ENCODE measurements around the gene CNTN1.
"Not testable (repeated sequence)": the region's sequence is repeated elsewhere in the genome, so short reads cannot be mapped to it uniquely, and the experiment has no call there.

Gene CNTN1

DNA sequence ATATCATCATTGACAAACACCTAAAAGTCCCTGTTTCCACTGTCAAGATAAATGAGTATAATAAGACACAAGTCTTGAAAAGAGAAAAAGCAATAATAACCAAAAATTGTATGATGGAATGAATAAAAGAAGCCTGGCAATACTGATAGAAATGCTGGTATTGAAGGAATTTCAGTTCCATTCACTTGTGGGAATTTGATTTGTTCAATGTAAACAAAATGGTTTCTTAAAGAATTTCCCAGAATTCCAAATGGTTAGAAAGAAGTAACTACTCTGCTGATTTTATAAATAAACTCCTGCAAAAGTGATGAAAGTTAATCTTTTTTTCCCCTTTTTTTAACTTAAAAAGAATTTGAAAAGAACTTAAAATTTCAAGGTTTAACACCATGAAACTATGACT, 366.0 kb downstream of the CNTN1 start:
- H3K4me3 ChIP-seq (ENCODE audit: low read length) = no peak overlapping the region
- TF ChIP-seq ZNF274 (IDR thresholded peaks at IDR 0.05; ENCODE audit: low read depth, low read length) = no peak

DNA sequence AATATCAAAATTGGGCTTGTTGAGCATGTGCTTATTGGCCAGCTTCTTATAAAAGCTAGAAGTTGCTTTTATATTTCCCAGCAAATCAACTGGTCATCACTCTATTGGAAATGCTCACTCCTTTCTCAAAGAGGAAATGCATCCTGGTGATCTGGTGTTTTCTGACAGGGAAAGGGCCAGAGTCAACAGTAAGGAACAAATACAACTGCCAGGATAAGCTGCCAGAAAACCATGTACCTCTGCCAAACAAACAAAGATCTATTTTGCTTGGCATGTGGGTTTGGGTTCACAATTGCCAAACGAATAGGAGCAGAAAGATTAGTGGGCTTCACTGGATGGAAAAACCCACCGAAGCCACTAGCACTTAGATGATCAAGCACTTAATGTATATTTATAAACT, 369.0 kb downstream of the CNTN1 start:
- no peak for TF ChIP-seq ZNF274 (IDR thresholded peaks at IDR 0.05; ENCODE audit: low read depth, low read length)
- H3K4me3 ChIP-seq (ENCODE audit: low read length) = no peak overlapping the region

DNA sequence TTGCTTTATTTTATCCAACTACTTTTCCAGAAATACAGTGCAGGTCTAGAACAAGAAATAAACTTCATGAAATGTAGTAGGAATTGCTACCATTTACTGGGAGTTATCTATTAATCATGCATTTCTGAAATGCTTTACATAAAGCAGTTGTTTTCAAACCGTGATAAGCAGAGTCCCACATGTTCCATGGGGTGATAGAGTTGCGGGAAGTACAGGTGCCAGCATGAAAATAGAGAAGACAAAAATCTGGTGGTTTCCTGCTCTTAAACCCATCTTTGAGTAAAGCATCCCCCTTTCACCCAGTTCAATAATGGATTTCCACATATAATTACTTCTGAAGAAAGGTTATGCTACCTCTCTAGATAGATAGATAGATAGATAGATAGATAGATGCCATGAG, 372.2 kb downstream of the CNTN1 start:
- TF ChIP-seq ZNF274 (IDR thresholded peaks at IDR 0.05; ENCODE audit: low read depth, low read length) = no peak
- H3K4me3 ChIP-seq (ENCODE audit: low read length) = no peak overlapping the region

DNA sequence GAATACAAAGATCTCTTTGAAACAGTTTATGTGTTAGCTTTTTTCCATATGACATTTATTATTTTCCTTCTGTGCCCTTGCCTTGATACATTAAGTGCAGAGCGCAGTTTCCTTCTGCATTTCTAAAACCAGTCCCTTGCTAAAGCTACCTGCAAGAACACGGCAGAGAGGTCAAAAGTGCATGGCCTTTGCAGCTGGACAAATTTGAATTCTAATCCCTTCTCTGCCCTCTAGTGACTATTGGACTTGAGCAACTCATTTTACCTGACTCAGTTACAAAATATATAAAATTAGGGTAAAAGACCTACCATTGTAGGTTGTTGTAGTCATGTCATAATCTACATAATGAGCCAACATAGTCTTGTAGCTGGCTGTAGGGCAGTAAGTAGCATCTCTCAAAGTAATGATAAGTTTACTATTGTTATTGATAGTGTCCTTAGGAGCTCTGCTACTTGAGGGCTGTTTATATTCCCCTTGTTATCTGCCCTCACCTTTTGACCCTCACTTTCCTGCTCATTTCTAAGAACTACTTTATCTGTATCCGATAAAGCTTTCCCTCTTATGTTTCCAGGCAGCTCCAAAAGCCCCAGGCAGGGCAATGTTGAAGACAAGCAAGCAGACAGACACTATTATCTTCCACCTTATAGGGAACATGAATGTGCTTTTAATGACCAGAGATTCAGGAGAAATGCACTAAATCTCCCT, 375.9 kb downstream of the CNTN1 start:
- H3K4me3 ChIP-seq (ENCODE audit: low read length) = no peak overlapping the region
- no peak for TF ChIP-seq ZNF274 (IDR thresholded peaks at IDR 0.05; ENCODE audit: low read depth, low read length)

DNA sequence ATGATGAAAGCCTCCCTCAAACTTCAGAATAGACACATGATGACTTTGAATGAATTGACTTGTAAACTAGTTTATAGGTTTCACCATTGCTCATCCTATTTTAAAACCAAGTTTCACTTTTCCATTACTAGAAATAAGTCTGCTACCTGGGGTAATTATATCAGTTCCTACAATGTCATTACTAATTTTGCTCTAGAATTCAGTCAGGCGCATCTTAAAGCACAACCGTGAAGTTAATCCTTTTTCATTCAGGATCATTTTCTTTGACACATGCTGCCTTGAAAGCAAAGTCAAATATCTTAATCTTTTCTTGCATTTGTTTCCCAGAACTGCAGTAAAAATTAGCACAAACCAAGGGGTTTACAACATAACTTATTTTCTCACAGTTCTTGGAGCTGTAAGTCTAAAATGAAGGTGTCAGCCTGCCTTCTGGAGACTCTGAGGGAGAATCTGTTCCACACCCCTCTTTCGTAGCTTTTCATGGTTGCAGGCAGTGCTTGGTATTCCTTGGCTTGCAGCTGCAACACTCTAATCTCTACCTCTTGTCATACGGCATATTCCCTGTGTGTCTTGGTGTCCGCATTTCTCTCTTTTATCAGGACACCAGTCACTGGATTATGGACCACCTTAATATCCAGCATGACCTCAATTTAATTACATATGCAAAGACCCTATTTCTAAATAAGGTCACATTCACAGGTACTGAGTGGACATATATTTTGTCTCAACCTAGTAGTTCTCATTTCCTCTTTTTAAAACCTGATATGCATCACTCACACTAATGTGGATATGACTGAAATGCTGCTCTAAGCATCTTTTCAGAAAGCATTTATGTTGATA, 381.6 kb downstream of the CNTN1 start:
- no peak overlapping the region for H3K4me3 ChIP-seq (ENCODE audit: low read length)
- TF ChIP-seq ZNF274 (IDR thresholded peaks at IDR 0.05; ENCODE audit: low read depth, low read length) = no peak

DNA sequence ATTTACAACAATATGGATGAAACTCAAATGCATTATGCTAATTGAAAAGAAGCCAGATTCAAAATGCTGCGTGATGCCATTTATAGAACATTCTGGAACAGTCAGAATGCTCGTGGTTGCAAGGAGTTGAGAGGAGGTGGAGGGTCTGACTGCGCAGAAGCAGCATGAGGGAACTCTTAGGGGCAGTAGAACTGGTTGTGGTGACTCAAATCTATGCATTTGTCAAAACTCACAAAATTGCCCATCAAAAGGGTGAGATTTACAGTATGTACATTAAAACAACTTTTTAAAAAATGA, 382.2 kb downstream of the CNTN1 start:
- no peak for TF ChIP-seq ZNF274 (IDR thresholded peaks at IDR 0.05; ENCODE audit: low read depth, low read length)
- H3K4me3 ChIP-seq (ENCODE audit: low read length) = no peak overlapping the region

DNA sequence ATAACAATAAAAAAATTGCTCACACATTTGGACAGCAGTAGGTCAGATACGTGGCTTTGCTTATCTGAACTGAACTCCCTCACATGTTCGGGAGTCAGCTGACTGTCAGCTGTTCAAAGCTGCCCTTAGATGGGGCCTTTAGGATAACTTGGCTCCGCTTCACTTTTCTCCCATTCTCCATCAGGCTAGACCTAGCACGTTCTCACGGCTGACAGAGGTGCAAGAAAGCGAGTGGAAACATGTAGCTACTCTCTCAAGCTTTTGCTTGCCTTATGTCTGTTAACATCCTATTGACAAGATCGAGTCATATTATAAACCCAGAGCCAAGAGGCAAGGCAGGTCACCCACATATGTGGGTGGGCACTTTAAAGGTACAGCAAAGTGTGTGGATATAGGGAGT, 383.9 kb downstream of the CNTN1 start:
- no peak overlapping the region for H3K4me3 ChIP-seq (ENCODE audit: low read length)
- no peak for TF ChIP-seq ZNF274 (IDR thresholded peaks at IDR 0.05; ENCODE audit: low read depth, low read length)

DNA sequence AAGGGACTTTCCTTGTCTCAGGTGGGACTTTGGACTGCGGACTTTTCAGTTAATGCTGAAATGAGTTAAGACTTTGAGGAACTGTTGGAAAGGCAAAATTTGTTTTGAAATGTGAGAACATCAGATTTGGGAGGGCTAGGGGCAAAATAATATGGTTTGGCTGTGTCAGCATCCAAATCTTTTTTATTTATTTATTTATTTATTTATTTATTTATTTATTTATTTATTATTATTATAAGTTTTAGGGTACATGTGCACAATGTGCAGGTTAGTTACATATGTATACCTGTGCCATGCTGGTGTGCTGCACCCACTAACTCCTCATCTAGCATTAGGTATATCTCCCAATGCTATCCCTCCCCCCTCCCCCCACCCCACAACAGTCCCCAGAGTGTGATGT, 389.0 kb downstream of the CNTN1 start:
- H3K4me3 ChIP-seq (ENCODE audit: low read length) = not testable (repeated sequence)

DNA sequence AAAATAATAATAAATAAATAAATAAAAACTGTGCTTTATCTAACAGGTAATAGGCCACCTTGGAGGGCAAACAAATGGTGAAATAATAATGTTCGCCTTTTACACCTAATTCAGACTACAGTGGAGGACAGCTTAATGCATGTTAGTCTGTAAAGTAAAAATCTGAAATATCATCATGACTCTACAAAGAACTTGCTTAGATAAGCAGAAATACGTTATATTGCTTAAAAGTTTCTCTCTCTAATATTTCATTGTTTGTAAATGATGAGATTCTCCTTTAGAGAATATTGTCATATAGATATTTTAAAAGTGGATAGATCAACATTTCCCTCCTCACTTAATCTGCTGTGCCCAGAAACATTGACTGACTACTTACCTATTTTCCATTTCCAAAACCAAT, 397.2 kb downstream of the CNTN1 start:
- H3K4me3 ChIP-seq (ENCODE audit: low read length) = no peak overlapping the region
- no peak for TF ChIP-seq ZNF274 (IDR thresholded peaks at IDR 0.05; ENCODE audit: low read depth, low read length)

DNA sequence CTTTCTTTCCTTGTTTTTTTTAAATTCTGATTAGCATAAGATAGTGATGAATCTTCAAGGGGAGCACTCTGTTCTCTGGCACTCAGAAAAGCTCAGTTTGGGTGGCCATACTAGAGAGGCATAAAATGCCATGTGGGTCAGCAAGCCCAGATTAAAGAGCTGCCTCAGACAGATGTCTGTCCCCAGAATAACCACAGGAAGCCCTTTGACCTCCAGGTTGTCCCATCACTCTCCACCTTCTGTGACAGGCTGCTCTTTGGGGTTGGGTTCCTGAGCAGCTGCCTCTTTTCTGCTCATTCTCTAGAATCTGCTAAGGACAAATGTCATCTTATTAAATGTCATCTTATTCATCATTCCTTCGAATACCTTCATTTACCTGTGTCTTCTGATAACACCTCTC, 399.9 kb downstream of the CNTN1 start:
- no peak for TF ChIP-seq ZNF274 (IDR thresholded peaks at IDR 0.05; ENCODE audit: low read depth, low read length)
- no peak overlapping the region for H3K4me3 ChIP-seq (ENCODE audit: low read length)

DNA sequence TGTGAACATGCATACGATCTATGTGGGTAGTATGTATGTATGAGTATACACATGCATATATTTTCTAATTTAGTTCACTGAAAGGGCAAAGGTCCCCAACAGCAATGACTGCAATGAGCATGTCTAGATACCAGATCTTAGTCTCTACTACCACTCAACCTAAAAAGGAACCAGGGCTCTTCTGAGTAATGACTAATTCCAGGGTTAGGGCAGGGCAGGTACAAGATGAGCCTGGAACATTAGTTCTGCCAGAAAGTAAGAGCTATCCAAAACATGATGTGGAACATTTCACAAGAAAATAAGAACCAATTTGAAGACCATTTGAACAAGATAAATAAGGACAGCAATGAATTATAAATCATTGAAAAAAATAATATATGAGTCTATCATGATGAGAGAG, 404.6 kb downstream of the CNTN1 start:
- H3K4me3 ChIP-seq (ENCODE audit: low read length) = no peak overlapping the region
- TF ChIP-seq ZNF274 (IDR thresholded peaks at IDR 0.05; ENCODE audit: low read depth, low read length) = no peak

DNA sequence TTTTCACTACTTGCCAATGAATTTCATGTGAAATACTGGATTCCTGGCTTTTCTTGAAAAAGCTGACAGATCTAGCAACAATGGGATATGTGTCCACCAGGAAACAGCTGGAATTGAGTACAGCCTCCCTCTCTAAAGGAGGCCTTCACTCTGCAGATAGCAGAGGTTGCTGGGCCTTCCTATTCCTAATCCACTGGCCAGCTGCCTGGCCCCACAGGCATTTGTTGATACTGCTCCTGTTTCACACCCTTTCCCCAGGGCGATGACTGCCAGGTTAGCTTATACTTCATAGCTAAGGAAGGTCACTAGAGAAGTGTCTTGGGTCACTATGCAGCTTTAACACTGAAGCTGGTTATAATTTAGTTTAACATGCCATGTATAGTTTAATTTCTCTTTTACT, 408.3 kb downstream of the CNTN1 start:
- no peak overlapping the region for H3K4me3 ChIP-seq (ENCODE audit: low read length)
- TF ChIP-seq ZNF274 (IDR thresholded peaks at IDR 0.05; ENCODE audit: low read depth, low read length) = no peak

DNA sequence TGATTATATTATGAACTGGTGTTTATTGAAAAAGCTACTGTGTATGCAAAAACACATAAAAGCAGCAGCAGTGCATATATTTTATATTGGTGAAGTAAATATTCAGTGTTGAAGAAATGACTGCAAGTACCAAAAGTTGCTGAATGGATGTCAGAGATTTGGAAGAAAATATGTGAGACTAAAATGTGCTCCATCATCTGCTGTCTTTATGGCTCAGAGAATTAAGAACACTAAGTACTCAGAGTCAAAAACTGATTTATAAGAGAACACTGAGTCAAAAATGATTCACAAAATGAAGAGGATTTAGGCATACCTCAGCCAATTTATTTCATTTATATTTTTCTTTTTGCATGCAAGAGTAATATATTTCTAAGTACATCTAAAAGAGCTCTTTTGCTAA, 409.6 kb downstream of the CNTN1 start:
- H3K4me3 ChIP-seq (ENCODE audit: low read length) = no peak overlapping the region
- TF ChIP-seq ZNF274 (IDR thresholded peaks at IDR 0.05; ENCODE audit: low read depth, low read length) = no peak

DNA sequence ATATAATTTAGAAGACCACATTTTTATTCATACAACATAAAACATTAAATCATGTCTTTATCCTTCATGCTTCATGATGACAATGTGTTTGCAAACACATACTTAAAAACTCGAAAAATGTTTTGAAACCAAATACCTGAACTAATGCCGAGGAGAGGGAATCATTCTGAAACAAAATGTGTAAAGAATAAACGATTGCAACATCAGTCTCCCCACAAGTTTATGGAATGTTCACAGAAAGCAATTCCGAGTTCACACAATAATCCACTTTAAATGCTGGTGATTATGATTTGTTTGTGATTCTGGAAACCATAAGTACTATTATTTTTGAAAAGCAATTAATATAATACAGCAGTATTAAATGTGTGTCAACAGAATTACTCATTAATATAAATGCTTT, 411.4 kb downstream of the CNTN1 start:
- TF ChIP-seq ZNF274 (IDR thresholded peaks at IDR 0.05; ENCODE audit: low read depth, low read length) = no peak

DNA sequence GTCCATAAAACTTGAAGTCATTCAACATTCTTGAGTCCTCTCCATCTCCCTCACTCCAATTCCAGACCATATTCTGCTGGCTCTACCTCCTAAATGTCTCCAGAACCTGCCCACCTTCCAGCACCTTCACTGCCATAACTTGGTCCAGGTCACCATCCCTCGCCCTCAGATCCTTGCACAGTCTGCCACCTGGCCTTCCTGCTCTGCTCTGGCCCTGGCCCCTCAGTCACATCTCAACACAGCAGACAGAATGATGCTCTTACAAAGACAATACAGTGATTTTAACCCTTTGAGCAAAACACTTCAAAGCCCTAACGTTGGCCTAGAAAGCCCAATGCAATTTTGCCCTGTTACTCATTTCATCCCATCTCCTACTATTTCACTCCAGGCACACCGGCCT, 414.1 kb downstream of the CNTN1 start:
- H3K4me3 ChIP-seq (ENCODE audit: low read length) = no peak overlapping the region
- TF ChIP-seq ZNF274 (IDR thresholded peaks at IDR 0.05; ENCODE audit: low read depth, low read length) = no peak

More for the DNA sequence above, 411.4 kb downstream of the CNTN1 start:
- H3K4me3 ChIP-seq (ENCODE audit: low read length) = no peak overlapping the region

DNA sequence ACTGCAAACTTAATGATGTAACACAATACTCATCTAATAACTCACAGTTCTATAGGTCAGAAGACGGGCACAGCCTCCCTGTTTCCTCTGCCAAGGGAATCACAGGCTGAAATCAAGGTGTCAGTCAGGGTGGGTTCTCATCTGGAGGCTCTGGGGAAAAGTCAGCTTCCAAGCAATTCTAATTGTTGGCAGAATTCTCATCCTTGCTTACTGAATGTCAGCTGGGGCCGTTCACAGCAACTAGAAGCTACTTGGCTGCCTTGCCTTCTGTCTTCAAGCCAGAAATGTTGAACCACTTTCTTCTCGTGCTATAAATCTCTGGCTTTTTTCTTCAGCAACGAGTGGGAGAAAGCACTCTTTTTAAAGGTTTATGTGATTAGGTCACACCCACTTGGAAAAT, 415.8 kb downstream of the CNTN1 start:
- TF ChIP-seq ZNF274 (IDR thresholded peaks at IDR 0.05; ENCODE audit: low read depth, low read length) = no peak

More for the DNA sequence above, 415.8 kb downstream of the CNTN1 start:
- H3K4me3 ChIP-seq (ENCODE audit: low read length) = no peak overlapping the region

Data from GM08714 (cell line).